Ecto neural progenitor cell (in vitro differentiated cells): ENCODE results near the gene NF2.
"Not testable (repeated sequence)": the region's sequence is repeated elsewhere in the genome, so short reads cannot be mapped to it uniquely, and the experiment has no call there.

Experiments used
- DNase-seq: peaks from one replicate; pipeline ENCODE4 v3.0.0-alpha.2; 2018; ENCODE audit warnings: low spot score

Gene NF2

DNA sequence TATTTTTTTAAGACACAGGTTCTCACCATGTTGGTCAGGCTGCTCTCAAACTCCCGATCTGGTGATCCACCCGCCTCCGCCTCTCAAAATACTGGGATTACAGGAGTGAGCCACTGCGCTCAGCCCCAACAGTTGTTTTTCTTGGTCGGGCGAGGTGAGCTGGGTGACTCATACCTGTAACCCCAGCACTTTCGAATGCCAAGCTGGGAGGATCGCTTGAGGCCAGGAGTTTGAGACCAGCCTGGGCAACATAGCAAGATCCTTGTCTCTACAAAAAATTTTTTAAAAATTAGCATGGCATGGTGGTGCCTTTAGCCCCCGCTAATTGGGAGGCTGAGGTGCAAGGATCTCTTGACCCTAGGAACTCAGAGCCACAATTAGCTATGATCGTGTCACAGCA, 7.0 kb upstream of the NF2 start:
- no peak for DNase-seq

GRCh38 chr22:29597871-29598683, 5.4 kb upstream of the NF2 start:
- DNase-seq, result not testable (repeated sequence)

GRCh38 chr22:29598684-29599020, 4.8 kb upstream of the NF2 start:
- no peak for DNase-seq

- no peak for DNase-seq
Observed at GRCh38 chr22:29604076-29604360, 585 bp downstream of the NF2 start.

DNA sequence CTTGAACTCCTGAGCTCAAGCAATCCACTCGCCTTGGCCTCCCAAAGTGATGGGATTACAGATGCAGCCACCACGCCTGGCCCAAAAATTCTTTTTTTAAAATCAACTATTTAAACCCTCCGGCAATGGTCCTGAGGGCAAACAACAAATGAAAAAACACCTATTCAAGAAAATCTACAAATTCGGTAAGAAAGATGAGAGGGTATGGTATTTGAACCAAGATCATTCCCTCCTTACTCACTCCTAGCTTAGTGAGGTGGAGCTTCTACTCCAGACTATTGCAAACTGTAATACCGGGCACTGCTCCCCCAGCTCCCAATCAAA, 2.1 kb downstream of the NF2 start:
- no peak for DNase-seq

- no peak for DNase-seq
Observed at GRCh38 chr22:29606320-29606719, 2.9 kb downstream of the NF2 start.

DNA sequence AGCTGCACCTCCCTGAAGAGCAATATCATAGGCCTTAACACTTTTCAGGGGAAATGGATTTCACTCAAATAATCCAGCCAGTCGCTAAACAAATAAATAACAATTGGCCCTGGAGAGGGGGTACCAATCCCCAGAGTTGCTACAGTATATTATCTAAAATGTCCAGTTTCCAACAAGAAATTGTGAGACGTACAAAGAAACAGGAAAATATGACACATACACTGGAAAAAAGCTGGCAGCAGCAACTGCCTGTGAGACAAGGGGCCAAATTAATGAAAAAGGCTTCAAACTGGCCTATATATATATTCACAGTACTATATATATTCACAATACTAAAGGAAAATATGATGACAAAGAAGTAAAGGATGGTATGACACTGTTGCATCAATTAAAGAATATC, 4.0 kb downstream of the NF2 start:
- DNase-seq, result no peak

- no peak for DNase-seq
Observed at GRCh38 chr22:29609139-29609538, 5.7 kb downstream of the NF2 start.

DNA sequence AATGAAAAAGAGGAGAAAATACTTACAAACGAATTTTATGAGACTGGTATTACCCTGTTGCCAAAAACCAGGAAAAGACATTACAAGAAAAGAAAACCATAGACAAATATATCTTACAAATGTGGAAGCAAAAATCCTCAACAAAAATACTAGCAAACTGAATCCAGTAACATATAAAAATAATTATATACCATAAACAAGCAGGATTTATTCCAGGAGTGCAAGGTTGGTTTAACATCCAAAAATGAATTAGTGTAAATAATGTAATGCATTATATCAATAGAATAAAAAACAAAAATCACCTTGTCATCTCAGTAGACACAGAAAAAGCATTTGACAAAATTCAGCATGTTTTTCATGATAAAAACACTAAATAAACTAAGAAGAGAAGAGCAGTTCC, 7.3 kb downstream of the NF2 start:
- no peak for DNase-seq

DNA sequence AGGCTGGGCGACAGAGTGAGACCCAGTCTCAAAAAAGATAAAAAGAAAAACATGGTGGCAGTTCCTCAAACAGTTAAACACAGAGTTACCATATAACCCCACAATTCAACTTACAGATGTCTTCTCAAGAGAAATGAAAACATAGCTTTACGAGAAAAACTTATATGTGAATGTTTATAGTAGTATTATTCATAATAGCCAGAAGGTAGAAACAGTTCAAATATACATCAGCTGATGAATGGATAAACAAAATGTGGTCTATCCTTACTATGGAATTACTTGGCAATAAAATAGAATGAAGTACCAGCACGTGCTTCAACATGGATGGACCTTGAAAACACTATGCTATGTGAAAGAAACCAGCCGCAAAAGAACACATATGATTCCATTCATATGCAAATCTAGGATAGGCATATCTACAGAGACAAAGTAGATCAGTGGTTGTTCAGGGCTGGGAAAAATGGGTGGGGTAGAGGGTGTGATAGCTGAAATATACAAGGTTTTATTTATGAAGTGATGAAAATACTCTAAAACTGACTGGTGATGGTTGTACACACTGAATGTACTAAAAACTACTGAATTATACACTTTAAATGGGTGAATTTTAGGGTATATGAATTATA, 12.4 kb downstream of the NF2 start:
- DNase-seq, result no peak

DNA sequence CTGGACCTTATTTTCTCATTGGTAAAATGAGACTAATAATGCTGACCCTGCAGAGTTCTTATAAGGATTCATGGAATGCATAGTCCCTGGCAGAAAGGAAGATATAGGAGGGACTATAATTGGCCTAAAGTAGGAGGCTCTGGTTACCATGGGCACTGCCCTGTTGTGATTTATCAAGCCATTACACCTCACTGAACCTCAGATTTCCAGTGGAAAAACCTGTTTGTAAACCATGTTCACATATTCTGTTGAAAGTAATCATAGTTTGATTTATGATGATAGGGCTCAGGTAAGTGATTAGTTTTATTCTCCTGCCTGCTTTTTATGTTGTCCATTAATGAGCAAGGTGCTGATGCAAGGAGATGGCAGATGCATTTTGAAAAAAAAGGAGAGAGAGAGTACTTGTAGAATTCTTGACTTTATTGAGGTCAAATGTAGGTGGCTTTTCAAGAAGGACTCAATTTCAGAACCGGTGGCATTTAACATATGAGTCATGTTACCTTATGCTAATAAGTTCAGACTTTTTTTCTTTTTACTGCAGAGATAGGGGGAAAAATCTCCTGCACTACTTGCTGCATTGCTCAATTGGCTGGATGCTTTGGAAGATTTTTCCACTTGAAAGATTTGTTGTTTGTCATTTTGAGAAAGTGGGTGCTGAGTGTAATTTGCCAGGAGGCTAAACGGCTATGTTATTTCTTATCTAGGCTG, 14.6 kb downstream of the NF2 start:
- DNase-seq, result no peak

GRCh38 chr22:29621761-29622526, 18.5 kb downstream of the NF2 start:
- no peak for DNase-seq

- no peak for DNase-seq
Observed at GRCh38 chr22:29623059-29623458, 19.6 kb downstream of the NF2 start.

DNA sequence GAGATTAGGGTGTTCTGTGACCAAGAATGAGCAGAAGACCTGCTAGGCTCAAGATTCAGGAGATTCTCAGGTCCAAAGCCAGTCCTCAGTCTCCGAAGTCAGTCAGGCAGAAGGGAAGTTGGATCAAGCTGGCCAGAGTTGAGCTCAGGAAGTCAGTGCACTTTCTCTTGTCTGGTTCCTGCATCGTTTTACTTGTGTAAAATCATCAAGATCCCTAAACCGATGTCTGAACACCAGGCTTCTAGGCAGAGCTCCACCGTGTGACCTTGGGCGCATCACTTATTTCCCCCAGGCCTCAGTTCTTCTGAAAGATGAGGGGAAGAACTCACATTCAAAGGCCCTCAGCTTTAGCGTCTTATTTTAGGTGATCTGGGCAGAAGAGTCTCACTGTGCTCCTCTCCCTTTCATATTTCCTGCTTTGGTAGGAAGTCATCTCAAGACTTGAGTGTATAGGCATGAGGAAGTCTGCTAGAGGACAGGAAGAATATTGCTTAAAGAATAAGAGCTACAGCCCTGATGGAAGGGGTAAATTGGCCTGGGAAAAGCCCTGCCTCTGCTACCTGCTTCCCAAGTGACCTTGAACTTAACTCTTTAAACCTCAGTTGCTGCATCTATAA, 20.2 kb downstream of the NF2 start:
- DNase-seq, result no peak

DNA sequence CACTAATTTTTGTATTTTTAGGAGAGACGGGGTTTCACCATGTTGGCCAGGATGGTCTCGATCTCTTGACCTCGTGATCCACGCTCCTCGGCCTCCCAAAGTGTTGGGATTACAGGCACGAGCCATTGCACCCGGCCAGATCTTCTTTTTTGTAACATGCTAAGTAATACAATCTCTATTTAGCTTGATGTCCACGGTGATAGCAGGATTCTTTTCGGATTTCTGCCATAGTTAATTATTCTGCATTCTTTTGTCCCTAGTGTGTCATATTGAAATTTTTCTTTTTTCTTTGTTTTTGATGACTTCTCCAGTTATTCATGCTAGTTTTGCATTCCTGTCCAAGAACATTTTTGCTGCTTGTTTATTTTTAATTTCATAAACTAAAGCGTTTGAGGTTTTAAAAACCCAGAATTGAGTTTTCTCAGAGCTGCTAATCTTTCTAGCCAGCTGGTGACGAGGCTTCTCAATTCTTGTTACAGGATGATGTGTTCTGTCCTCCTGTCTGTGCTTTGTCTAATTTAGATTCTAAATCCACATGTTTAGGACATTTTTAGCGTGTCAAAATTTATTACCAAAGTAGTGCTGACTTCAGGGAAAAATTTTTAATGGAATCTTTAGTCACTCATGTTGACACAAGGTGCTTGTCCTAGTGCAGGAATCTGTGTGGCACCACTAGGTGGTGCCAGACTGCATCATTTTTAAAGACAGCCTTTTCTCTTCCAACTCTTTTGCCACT, 21.8 kb downstream of the NF2 start:
- DNase-seq, result no peak

DNA sequence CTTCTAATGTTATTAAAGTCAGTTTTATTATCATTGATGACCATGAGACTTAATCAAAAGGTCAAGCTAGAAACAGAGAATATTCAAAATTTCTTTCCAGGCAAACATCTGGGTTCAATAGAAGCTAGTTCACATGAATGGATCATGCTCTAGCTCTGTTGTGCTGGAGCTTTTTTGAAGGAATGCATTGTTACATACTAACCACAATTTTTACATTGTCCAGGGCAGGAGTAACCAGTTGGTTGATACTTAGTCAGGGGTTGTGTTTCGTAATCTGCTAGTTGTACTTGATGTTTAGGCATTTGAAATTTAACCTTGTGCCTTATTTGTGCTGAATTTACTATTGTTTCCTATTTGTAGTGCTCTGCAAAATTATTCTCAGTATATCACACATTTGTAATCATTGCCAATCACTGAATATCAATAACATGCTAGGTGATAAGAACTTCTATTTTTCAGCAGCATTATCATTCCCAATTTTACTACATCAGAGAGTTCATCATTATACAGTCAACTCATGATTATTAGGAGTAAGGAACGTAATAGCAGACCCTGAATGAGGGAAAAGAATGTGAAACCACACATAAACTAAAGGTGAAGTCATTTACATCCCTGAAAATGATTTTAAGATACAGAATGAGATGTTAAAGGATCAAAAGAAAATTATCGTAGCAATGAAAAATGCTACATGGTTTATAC, 23.2 kb downstream of the NF2 start:
- DNase-seq, result no peak

DNA sequence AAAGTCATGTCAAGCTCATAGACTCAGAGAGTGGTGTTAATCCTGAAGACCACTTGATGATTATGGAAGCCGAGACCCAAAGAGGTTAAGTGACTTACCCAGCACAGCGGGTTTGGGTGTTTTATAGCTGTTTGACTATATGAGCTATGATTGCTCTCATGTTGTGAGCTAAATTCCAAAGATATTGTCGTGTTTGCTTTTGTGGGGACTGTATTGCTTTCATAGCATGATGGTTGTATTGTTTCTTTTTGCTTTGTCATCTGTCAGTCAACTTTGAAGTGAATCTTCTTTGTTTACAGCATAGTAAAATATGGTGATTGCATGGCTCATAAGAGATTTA, 23.7 kb downstream of the NF2 start:
- no peak for DNase-seq

GRCh38 chr22:29628996-29629902, 25.8 kb downstream of the NF2 start:
- DNase-seq, result no peak

- no peak for DNase-seq
Observed at GRCh38 chr22:29629903-29630516, 26.6 kb downstream of the NF2 start.

- DNase-seq, result no peak
Observed at GRCh38 chr22:29630987-29631386, 27.6 kb downstream of the NF2 start.
